HUES48 (cell line): ENCODE results near the gene CYP4F22.
A peak's percentile ranks its signal among the peaks of the same experiment; 100 is the strongest.

ENCODE experiments used
- H3K27ac ChIP-seq: one replicate; pipeline ENCODE4 v1.7.0; 2013; ENCODE audit warnings: low read depth, low read length, inconsistent platforms
- H3K27me3 ChIP-seq: 2 replicates; pipeline ENCODE4 v1.6.1; 2013; ENCODE audit warnings: mild to moderate bottlenecking, low read length; ENCODE audit not compliant: control insufficient read depth, insufficient read depth
- H3K36me3 ChIP-seq: 2 replicates; pipeline ENCODE4 v1.6.1; 2013; ENCODE audit warnings: low read length; ENCODE audit not compliant: control insufficient read depth, insufficient read depth
- H3K4me1 ChIP-seq: 2 replicates; pipeline ENCODE4 v1.6.1; 2013; ENCODE audit warnings: mild to moderate bottlenecking, low read length; ENCODE audit not compliant: control insufficient read depth, insufficient read depth
- H3K4me3 ChIP-seq: 2 replicates; pipeline ENCODE4 v1.5.1; 2013; ENCODE audit warnings: mild to moderate bottlenecking, low read depth, low read length
- H3K9ac ChIP-seq: 2 replicates; pipeline ENCODE4 v1.6.1; 2013; ENCODE audit warnings: mild to moderate bottlenecking, low read depth, low read length, moderate library complexity
- H3K9me3 ChIP-seq: 2 replicates; pipeline ENCODE4 v1.6.1; 2013; ENCODE audit warnings: low read length; ENCODE audit not compliant: control insufficient read depth, insufficient read depth

Gene CYP4F22

DNA sequence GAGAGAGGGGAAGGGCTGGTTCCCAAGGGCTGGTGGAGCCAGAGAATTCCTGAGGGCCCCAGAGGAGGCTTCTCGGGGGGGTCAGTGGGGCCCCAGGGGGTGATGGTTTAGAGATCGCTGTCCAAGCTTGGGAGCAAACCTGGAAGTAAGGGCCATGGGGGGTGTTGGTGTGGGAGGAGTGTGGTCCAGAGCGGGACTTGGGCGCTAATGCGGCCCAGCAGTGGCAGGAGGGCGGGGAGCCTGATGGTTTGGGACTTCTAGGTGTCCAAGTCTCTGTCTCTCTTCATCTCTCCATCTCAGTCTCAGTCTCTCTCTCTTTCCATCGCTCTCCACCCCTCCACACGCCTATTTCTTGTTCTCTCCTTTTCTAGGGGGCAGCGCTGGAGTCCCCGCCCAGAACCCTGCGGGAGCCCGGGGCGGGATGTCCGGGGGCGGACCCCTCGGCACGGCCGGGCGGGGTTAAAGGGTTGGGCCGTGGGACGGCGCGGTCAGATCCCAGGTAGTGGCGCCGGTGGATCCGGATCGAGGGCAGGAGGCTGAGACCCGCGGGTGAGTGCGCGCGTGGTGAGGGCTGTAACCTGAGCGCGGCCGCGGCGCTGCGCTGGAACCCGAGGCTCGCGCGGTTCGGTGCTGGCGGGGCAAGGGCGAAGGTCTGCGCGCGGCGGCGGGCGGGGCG lies at the start of gene CYP4F22:
CYP4F22 (plus strand) TSS at position 491 of the 676 bp plus-strand sequence. CDS start 16,812 bp downstream, outside the sequence.
- Histone ChIP-seq H3K9me3 (peaks cover 66% of the 10 kb centered on the region), H3K27ac (no peak within 1 kb of the TSS), H3K36me3 (no peaks in the 10 kb centered on the region), H3K4me3 (no peak within 1 kb of the TSS), H3K27me3 (no peaks in the 10 kb centered on the region; the same call in 1 of the 2 replicates), H3K4me1 (no peaks in the 10 kb centered on the region), H3K9ac (no peak within 1 kb of the TSS)

DNA sequence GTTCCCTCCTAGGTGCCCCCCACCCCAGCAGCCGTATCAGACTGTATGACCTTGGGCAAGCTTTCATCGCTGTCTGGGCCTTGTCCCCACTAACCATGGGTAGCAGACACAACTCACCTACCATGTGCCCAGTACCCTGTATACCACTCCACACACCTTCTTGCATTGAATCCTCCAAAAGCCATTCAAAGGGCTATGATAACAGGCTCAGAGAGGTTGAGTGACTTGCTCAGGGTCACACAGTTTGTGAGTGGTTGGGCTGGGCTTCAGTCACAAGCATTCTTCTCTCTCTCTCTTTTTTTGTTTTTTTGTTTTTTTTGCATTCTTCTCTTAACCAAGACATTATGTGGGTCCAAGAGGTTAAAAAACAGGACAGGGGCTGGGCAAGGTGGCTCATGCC lies 46.6 kb upstream of the CYP4F22 start:
- Histone ChIP-seq H3K27ac (no peak overlapping the region), H3K9ac (no peak overlapping the region), H3K9me3 (no peaks in the 10 kb centered on the region), H3K4me3 (no peak overlapping the region), H3K4me1 (no peaks in the 10 kb centered on the region), H3K36me3 (no peaks in the 10 kb centered on the region), H3K27me3 (peaks cover 41% of the 10 kb centered on the region)

DNA sequence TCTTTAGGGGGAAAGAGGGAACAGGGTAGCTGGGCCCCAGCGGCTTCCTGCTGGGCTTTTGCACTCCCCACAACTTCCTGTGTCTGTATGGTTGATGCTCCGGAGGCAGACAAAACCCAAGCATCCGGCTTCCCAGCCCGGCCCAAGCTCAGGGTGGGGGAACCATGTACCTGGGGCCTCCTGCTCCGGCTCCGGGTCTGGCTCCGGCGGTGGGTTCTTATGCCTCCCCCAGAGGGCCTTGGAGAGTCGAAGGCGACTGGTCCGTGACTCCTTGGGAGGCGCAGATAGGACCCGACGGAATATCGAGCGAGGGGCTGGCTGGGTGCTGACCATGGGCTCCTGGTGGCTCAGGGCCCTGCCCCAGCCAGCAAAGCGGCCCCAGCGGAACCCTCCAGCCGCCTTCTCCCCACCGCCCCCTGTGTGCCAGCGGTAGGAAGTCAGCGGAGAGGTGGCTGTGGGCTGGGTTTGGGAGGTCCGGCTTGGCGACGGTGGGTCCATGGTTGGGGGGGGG lies 44.4 kb upstream of the CYP4F22 start:
- Histone ChIP-seq H3K36me3 (no peaks in the 10 kb centered on the region), H3K27me3 (peaks cover 36% of the 10 kb centered on the region), H3K9me3 (no peaks in the 10 kb centered on the region), H3K27ac (no peak overlapping the region), H3K9ac (no peak overlapping the region), H3K4me3 (no peak overlapping the region), H3K4me1 (no peaks in the 10 kb centered on the region)

DNA sequence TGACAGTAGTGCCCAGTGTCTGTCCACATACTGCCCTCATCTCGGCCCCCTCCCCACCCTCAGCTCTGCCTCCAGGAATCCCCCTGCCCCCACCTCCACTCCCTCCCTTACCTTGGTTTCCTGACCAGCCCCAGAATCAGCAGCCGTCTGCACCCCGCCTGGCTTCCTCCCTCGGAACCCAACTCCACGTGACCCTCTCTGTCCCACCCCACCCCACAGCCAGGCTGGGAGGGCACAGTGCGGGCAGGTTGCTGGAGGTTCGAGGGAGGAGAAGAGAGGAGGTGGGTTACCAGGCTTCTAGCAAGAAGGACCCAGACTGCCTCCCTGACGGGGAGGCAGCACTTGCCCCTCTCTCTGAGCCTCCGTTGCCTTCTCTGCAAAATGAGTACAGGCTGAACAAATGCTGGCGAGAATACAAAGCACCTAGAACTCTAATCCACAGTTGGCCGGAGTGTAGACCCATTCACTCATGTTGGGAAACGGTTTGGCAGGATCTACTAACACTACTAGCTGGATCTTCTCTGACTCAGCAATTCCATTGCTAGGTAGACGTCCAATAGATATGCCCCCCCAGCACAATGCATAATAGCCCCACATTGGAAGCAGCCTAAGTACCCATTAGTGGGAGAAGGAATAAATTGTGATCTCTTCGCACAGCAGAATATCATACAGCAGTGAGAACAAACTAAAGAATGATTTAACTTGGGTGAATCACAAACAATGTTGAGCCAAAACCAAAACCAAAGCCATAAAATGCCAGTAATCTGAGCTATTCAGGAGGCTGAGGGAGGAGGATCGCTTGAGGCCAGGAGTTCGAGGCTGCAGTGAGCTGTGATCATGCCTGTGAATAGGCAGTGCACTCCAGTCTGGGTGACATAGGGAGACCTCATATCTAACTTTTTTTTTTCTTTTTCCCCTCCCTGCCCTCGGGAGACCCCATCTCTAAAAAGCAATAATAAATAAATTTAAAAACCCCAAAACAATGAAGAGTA lies 43.6 kb upstream of the CYP4F22 start, which contains the start of gene RASAL3:
RASAL3 (minus strand) TSS at position 151 of the 992 bp plus-strand sequence. CDS start 186 bp downstream, outside the sequence.
- Histone ChIP-seq H3K36me3 (no peaks in the 10 kb centered on the region), H3K27ac (no peak within 1 kb of the TSS), H3K4me1 (no peaks in the 10 kb centered on the region), H3K9me3 (no peaks in the 10 kb centered on the region), H3K4me3 (no peak within 1 kb of the TSS), H3K27me3 (peaks cover 41% of the 10 kb centered on the region), H3K9ac (no peak within 1 kb of the TSS)

DNA sequence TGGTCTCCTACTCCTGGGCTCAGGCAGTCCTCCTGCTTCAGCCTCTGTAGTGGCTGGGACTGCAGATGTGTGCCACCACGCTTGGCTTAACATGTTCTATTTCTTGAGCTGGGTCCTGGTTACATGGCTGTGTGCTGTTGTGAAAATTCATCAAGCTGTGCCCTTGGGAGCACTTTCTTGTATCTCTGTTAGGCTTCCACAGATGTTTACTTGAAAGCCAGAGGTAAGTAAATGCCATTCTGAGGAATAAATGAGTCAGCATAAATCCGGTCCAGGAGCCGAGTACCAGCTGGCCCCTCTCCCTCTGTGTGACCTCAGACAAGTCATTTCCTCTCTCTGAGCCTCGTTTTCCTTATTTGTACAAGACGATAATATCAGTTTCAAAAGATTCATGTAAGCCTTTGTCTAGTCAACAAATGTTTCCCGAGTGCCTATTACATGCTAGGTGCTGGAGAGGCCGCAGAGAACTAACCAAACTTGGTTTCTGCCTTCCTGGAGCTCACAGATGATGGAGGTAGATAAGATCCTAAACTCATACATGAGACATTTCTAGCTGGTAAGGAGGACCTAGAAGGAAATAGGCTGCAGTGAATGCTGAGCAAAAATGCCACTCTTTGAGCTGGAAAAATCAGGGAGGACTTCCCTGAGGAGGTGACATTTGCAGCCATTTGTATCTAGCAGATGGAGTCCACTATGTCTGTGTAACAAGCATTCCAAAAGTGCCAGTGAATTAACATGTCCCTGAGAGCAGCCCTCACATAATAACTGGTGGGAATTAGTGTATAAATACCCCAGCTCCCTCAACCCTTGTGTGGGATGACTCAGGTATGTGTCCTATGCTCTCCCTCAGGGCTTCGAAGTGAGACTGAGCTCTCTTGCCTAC lies 41.2 kb upstream of the CYP4F22 start:
- H3K4me3 ChIP-seq = no peak overlapping the region
- no peak overlapping the region for H3K27ac ChIP-seq
- no peak overlapping the region for H3K9ac ChIP-seq
- peaks cover 30% of the 10 kb centered on the region for H3K27me3 ChIP-seq
- H3K36me3 ChIP-seq = no peaks in the 10 kb centered on the region
- H3K4me1 ChIP-seq = no peaks in the 10 kb centered on the region
- no peaks in the 10 kb centered on the region for H3K9me3 ChIP-seq

DNA sequence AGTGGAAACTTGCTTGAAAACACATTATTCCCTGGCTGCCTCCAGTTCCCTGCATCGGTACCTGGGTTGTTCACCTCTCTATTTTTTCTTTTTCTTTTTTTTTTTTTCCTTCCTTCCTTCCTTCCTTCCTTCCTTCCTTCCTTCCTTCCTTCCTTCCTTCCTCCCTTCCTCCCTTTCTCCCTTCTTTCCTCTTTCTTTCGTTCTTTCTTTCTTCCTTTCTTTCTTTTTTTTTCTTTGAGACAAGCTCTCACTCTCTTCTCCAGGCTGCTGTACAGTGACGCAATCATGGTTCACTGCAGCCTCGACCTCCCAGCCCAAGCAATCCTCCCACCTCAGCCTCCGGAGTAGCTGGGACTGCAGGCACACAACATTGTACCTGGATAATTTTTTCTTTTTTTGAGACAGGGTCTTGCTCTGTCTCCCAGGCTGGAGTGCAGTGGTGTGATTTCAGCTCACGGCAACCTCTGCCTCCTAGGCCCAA lies 40.6 kb upstream of the CYP4F22 start:
- peaks cover 30% of the 10 kb centered on the region for H3K27me3 ChIP-seq
- no peaks in the 10 kb centered on the region for H3K36me3 ChIP-seq
- no peak overlapping the region for H3K4me3 ChIP-seq
- no peak overlapping the region for H3K9ac ChIP-seq
- H3K4me1 ChIP-seq = no peaks in the 10 kb centered on the region
- no peak overlapping the region for H3K27ac ChIP-seq
- H3K9me3 ChIP-seq = peaks cover 2% of the 10 kb centered on the region

DNA sequence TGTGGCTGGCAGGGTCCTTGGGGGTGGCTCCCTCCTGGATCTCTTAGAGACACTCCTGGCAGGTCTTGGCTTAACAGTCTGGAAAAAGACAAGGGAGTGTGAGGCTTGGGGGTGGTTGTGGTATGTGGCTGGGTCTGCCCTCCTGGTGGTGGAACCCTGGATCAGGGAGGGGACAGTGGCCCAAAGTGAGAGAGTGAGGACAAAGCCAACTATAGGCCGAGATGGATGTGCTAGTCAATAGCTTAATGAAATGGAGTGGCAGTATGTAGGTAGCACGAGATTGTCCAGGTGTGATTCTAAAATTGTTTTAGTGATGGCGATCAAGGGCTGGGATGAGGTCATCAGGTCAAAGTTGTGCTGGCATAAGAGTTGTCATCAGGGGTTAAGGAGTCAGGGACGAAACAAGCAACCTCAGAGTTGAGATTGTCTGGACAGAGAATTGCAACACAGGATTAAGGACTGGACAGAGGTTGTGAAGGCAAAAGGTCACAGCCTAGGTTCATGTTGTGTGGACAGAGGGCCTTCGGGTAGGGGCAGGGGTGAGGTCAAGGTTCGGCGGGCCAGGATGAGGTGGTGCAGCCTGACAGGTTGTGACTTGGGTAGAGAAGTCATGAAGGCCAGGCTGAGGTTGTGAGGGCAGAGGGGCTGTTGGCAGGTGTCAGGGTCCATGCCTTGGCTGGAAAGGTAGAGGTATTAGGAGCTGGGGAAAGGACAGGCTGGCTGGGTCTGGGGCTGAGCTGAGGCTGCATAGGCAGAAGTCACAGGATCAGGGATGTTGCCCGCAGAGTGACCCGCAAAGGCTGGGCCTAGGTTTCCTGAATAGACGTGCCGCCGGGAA lies 39.4 kb upstream of the CYP4F22 start:
- Histone ChIP-seq H3K9ac (no peak overlapping the region), H3K4me1 (no peaks in the 10 kb centered on the region), H3K36me3 (no peaks in the 10 kb centered on the region), H3K9me3 (peaks cover 5% of the 10 kb centered on the region), H3K27ac (no peak overlapping the region), H3K4me3 (peak overlapping the region; percentile 55; the same call in 1 of the 2 replicates), H3K27me3 (peaks cover 30% of the 10 kb centered on the region)

DNA sequence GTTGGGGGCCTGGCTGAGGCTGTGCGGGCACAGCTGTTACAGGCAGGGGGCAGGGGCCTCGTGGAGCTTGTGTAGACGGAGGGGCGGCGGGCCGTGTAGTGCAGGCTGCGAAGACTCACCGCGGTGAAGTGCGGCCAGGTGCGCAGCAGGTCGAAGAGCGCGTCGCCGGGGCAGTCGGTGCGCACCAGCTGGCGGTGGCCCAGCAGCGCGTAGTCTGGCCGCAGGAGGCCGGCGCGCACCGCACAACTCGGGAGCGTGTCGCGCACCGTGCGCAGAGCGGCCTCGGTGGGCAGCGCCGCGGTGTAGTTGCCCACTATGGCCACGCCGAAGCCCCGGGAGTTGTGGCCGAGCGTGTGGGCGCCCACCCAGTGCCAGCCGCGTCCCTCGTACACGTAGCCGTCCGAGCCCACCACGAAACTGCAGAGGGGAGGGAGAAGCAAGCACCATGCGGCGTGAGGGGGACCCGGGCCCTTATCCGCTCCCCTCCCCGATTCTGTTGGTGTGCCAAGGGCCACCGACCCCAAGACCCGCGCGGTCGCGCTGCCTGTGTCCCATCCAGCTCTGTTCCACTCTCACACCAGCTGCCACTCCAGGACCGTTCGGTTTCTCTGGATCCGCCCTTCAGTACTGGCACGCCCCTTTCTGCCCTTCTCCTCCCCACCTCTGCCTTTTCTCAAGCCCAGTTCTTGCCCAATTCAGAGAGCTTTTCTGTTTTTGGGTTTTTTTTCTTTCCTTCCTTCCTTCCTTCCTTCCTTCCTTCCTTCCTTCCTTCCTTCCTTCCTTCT lies 38.6 kb upstream of the CYP4F22 start:
- Histone ChIP-seq H3K4me3 (peak overlapping the region; percentile 55), H3K36me3 (no peaks in the 10 kb centered on the region), H3K27ac (no peak overlapping the region), H3K27me3 (peaks cover 30% of the 10 kb centered on the region), H3K4me1 (no peaks in the 10 kb centered on the region), H3K9me3 (peaks cover 5% of the 10 kb centered on the region), H3K9ac (no peak overlapping the region)

DNA sequence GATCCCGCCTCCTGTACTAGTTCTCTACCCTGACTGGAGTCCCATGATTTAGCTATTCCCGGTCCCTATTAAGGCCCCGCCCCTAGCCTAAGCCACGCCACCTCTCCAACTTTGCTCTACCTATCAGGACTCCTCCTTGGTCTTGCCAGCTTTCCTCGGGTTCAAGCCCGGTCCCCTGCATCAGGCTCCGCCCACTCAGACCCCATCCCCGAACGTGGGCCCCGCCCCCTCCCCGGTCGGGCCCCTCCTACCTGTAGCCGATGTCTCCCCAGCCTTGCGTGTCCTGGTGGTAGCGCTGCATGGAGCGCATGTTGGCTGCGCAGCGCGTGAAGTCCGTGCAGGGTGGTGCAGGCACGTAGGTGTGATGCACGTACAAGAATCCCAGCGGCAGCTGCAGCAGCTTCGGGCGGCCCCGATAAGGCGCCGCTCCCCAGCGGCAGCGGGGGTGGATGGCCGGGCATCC lies 36.7 kb upstream of the CYP4F22 start:
- peaks cover 22% of the 10 kb centered on the region for H3K9me3 ChIP-seq
- H3K36me3 ChIP-seq = no peaks in the 10 kb centered on the region
- no peaks in the 10 kb centered on the region for H3K4me1 ChIP-seq
- no peak overlapping the region for H3K27ac ChIP-seq
- peaks cover 30% of the 10 kb centered on the region for H3K27me3 ChIP-seq
- no peak overlapping the region for H3K4me3 ChIP-seq
- H3K9ac ChIP-seq = no peak overlapping the region
